Measurements from ENCODE around the gene TBCD. TPM values are rescaled to one million over a fixed set of nuclear protein-coding genes. Genes with fewer than 3 reads are reported as not detected.

The TBCD gene
- total RNA-seq, 1 experiment from 2014 or later: 90.7 TPM

- H3K9me3 Mint-ChIP-seq (ENCODE audit: low read depth, unreplicated experiment): peaks cover 8% of the 10 kb centered on the region
- no peak overlapping the region for H3K27ac Mint-ChIP-seq (ENCODE audit: unreplicated experiment)
These were observed 204.4 kb downstream of the TBCD start for GRCh38 chr17:82956146-82956725.

GRCh38 chr17:82956726-82957468 lies 205.0 kb downstream of the TBCD start:
- CTCF ChIA-PET: no interaction called here
- H3K4me1 Mint-ChIP-seq (ENCODE audit: low read depth, unreplicated experiment): no peaks in the 10 kb centered on the region
- peaks cover 6% of the 10 kb centered on the region for H3K9me3 Mint-ChIP-seq (ENCODE audit: low read depth, unreplicated experiment)

More at GRCh38 chr17:82956146-82956725, 204.4 kb downstream of the TBCD start:
- H3K4me1 Mint-ChIP-seq (ENCODE audit: low read depth, unreplicated experiment): no peaks in the 10 kb centered on the region
- intact Hi-C loops (cut with micrococcal nuclease; ENCODE audit: unreplicated experiment): no loop called here
- no peaks in the 10 kb centered on the region for H3K27me3 Mint-ChIP-seq (ENCODE audit: unreplicated experiment)
- no peak for DNase-seq
- no TSS peak for BruUV-seq (replicated peaks)
- peaks cover 4% of the 10 kb centered on the region for H3K36me3 Mint-ChIP-seq (ENCODE audit: insufficient read depth, unreplicated experiment)
- no peak overlapping the region for H3K4me3 Mint-ChIP-seq (ENCODE audit: low read depth, unreplicated experiment)
- no peak for TF ChIP-seq CTCF (IDR thresholded peaks at IDR 0.05; ENCODE audit: unreplicated experiment)
- CTCF ChIA-PET: no interaction called here

GRCh38 chr17:82957469-82957795 lies 205.6 kb downstream of the TBCD start:
- intact Hi-C loops (cut with micrococcal nuclease; ENCODE audit: unreplicated experiment): no loop called here
- TF ChIP-seq CTCF (IDR thresholded peaks at IDR 0.05; ENCODE audit: unreplicated experiment): no peak
- H3K4me3 Mint-ChIP-seq (ENCODE audit: low read depth, unreplicated experiment): no peak overlapping the region
- H3K9me3 Mint-ChIP-seq (ENCODE audit: low read depth, unreplicated experiment): peaks cover 6% of the 10 kb centered on the region
- no peaks in the 10 kb centered on the region for H3K4me1 Mint-ChIP-seq (ENCODE audit: low read depth, unreplicated experiment)
- no peak overlapping the region for H3K27ac Mint-ChIP-seq (ENCODE audit: unreplicated experiment)
- DNase-seq: no peak
- H3K36me3 Mint-ChIP-seq (ENCODE audit: insufficient read depth, unreplicated experiment): peaks cover 4% of the 10 kb centered on the region
- CTCF ChIA-PET: no interaction called here
- BruUV-seq (replicated peaks): no TSS peak
- no peaks in the 10 kb centered on the region for H3K27me3 Mint-ChIP-seq (ENCODE audit: unreplicated experiment)

More at GRCh38 chr17:82956726-82957468, 205.0 kb downstream of the TBCD start:
- no peak overlapping the region for H3K4me3 Mint-ChIP-seq (ENCODE audit: low read depth, unreplicated experiment)
- peaks cover 4% of the 10 kb centered on the region for H3K36me3 Mint-ChIP-seq (ENCODE audit: insufficient read depth, unreplicated experiment)
- intact Hi-C loops (cut with micrococcal nuclease; ENCODE audit: unreplicated experiment): no loop called here
- DNase-seq: no peak
- TF ChIP-seq CTCF (IDR thresholded peaks at IDR 0.05; ENCODE audit: unreplicated experiment): no peak
- no peak overlapping the region for H3K27ac Mint-ChIP-seq (ENCODE audit: unreplicated experiment)
- no peaks in the 10 kb centered on the region for H3K27me3 Mint-ChIP-seq (ENCODE audit: unreplicated experiment)
- no TSS peak for BruUV-seq (replicated peaks)

GRCh38 chr17:82957961-82958561 lies 206.2 kb downstream of the TBCD start:
- no peak for DNase-seq
- H3K4me1 Mint-ChIP-seq (ENCODE audit: low read depth, unreplicated experiment): no peaks in the 10 kb centered on the region
- H3K9me3 Mint-ChIP-seq (ENCODE audit: low read depth, unreplicated experiment): peaks cover 1% of the 10 kb centered on the region
- CTCF ChIA-PET: no interaction called here
- no TSS peak for BruUV-seq (replicated peaks)
- no peak for TF ChIP-seq CTCF (IDR thresholded peaks at IDR 0.05; ENCODE audit: unreplicated experiment)
- H3K27me3 Mint-ChIP-seq (ENCODE audit: unreplicated experiment): no peaks in the 10 kb centered on the region
- intact Hi-C loops (cut with micrococcal nuclease; ENCODE audit: unreplicated experiment): no loop called here
- H3K4me3 Mint-ChIP-seq (ENCODE audit: low read depth, unreplicated experiment): no peak overlapping the region
- no peak overlapping the region for H3K27ac Mint-ChIP-seq (ENCODE audit: unreplicated experiment)
- H3K36me3 Mint-ChIP-seq (ENCODE audit: insufficient read depth, unreplicated experiment): peaks cover 4% of the 10 kb centered on the region
